ENCODE results near the gene IPO5.

Gene IPO5

DNA sequence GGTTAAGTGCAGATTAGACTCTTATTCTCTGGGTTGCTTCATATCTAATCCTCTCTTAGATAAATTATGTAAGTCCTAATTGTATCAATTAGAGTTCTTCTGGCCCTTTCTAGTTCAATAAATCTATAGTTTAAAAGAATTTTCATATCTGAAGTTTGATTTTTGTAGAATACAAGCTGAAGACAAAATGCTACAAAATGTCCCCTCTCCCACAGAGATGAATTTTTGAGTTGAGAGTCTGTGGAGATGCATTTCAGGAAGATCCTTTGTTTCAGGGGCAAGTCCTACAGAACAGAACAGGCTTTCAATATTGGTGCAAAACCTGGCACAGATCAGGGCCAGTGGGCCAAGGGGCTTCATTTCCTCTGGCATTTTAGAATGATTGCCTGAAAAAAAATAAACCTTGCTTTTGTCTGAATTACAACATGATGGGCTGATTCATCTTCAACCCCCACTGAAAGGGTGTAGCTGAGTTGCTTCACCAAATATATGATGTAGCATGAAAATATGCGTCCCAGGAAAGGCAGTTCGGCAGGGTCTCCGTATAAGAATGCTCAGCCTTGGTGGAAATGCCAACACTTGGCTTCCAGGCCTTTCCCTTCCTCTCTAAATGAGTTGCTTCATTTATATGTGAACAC lies 6.4 kb upstream of the IPO5 start:
- TF ChIP-seq YY1 (IDR thresholded peaks at IDR 0.05; ENCODE audit: low read depth) (no peak), FOXM1 (IDR thresholded peaks at IDR 0.05; ENCODE audit: borderline replicate concordance, low read depth) (no peak), ZBTB7A (IDR thresholded peaks at IDR 0.05; ENCODE audit: low read depth) (no peak), TEAD4 (IDR thresholded peaks at IDR 0.05) (no peak)
- TF ChIP-seq, protein P1, sequence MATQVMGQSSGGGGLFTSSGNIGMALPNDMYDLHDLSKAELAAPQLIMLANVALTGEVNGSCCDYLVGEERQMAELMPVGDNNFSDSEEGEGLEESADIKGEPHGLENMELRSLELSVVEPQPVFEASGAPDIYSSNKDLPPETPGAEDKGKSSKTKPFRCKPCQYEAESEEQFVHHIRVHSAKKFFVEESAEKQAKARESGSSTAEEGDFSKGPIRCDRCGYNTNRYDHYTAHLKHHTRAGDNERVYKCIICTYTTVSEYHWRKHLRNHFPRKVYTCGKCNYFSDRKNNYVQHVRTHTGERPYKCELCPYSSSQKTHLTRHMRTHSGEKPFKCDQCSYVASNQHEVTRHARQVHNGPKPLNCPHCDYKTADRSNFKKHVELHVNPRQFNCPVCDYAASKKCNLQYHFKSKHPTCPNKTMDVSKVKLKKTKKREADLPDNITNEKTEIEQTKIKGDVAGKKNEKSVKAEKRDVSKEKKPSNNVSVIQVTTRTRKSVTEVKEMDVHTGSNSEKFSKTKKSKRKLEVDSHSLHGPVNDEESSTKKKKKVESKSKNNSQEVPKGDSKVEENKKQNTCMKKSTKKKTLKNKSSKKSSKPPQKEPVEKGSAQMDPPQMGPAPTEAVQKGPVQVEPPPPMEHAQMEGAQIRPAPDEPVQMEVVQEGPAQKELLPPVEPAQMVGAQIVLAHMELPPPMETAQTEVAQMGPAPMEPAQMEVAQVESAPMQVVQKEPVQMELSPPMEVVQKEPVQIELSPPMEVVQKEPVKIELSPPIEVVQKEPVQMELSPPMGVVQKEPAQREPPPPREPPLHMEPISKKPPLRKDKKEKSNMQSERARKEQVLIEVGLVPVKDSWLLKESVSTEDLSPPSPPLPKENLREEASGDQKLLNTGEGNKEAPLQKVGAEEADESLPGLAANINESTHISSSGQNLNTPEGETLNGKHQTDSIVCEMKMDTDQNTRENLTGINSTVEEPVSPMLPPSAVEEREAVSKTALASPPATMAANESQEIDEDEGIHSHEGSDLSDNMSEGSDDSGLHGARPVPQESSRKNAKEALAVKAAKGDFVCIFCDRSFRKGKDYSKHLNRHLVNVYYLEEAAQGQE (IDR thresholded peaks at IDR 0.05; ENCODE audit: low read depth): no peak
- TF ChIP-seq, protein P2, sequence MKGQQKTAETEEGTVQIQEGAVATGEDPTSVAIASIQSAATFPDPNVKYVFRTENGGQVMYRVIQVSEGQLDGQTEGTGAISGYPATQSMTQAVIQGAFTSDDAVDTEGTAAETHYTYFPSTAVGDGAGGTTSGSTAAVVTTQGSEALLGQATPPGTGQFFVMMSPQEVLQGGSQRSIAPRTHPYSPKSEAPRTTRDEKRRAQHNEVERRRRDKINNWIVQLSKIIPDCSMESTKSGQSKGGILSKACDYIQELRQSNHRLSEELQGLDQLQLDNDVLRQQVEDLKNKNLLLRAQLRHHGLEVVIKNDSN (IDR thresholded peaks at IDR 0.05): no peak

GRCh38 chr13:97948041-97948440 lies 5.4 kb upstream of the IPO5 start:
- TF ChIP-seq TAF1 (IDR thresholded peaks at IDR 0.05; ENCODE audit: low read depth) (no peak), CREB1 (IDR thresholded peaks at IDR 0.05; ENCODE audit: low read depth) (no peak), YY1 (IDR thresholded peaks at IDR 0.05; ENCODE audit: low read depth) (no peak), TCF12 (IDR thresholded peaks at IDR 0.05; ENCODE audit: low read depth) (no peak), NFIC (IDR thresholded peaks at IDR 0.05) (no peak), EP300 (IDR thresholded peaks at IDR 0.05; ENCODE audit: borderline replicate concordance) (no peak), CEBPB (IDR thresholded peaks at IDR 0.05) (no peak), RAD21 (IDR thresholded peaks at IDR 0.05; ENCODE audit: low read depth) (no peak), ZBTB7A (IDR thresholded peaks at IDR 0.05; ENCODE audit: low read depth) (no peak), FOXM1 (IDR thresholded peaks at IDR 0.05; ENCODE audit: borderline replicate concordance, low read depth) (no peak), TEAD4 (IDR thresholded peaks at IDR 0.05) (no peak), EGR1 (IDR thresholded peaks at IDR 0.05) (no peak)
- TF ChIP-seq, protein P3, sequence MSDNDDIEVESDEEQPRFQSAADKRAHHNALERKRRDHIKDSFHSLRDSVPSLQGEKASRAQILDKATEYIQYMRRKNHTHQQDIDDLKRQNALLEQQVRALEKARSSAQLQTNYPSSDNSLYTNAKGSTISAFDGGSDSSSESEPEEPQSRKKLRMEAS (IDR thresholded peaks at IDR 0.05): no peak
- TF ChIP-seq, protein P1 (IDR thresholded peaks at IDR 0.05; ENCODE audit: low read depth): no peak
- TF ChIP-seq, protein P2 (IDR thresholded peaks at IDR 0.05): no peak

DNA sequence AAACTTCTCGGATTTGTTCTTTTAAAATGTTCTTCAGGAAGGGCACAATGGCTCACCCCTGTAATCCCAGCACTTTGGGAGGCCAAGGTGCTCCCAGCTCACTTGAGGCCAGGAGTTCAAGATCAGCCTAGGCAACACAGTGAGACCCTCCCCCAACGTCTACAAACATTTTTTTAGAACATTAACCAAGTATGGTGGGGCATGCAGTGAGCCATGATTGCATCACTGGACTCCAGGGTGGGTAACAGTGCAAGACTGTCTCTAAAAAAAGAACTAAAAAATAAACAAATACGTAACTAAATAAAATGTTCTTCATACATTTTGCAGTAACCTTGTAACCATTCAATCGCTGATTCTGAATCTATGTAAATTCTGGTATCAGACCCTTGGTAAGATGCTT lies 2.1 kb upstream of the IPO5 start:
- TF ChIP-seq RAD21 (IDR thresholded peaks at IDR 0.05; ENCODE audit: low read depth) (no peak), NFIC (IDR thresholded peaks at IDR 0.05) (no peak), EGR1 (IDR thresholded peaks at IDR 0.05) (no peak), TCF12 (IDR thresholded peaks at IDR 0.05; ENCODE audit: low read depth) (no peak), TEAD4 (IDR thresholded peaks at IDR 0.05) (no peak), ZBTB7A (IDR thresholded peaks at IDR 0.05; ENCODE audit: low read depth) (no peak), EP300 (IDR thresholded peaks at IDR 0.05; ENCODE audit: borderline replicate concordance) (no peak), TAF1 (IDR thresholded peaks at IDR 0.05; ENCODE audit: low read depth) (no peak), CEBPB (IDR thresholded peaks at IDR 0.05) (no peak), CREB1 (IDR thresholded peaks at IDR 0.05; ENCODE audit: low read depth) (no peak), FOXM1 (IDR thresholded peaks at IDR 0.05; ENCODE audit: borderline replicate concordance, low read depth) (no peak), YY1 (IDR thresholded peaks at IDR 0.05; ENCODE audit: low read depth) (no peak)
- TF ChIP-seq, protein P3 (IDR thresholded peaks at IDR 0.05): no peak
- TF ChIP-seq, protein P2 (IDR thresholded peaks at IDR 0.05): no peak
- TF ChIP-seq, protein P1 (IDR thresholded peaks at IDR 0.05; ENCODE audit: low read depth): no peak

DNA sequence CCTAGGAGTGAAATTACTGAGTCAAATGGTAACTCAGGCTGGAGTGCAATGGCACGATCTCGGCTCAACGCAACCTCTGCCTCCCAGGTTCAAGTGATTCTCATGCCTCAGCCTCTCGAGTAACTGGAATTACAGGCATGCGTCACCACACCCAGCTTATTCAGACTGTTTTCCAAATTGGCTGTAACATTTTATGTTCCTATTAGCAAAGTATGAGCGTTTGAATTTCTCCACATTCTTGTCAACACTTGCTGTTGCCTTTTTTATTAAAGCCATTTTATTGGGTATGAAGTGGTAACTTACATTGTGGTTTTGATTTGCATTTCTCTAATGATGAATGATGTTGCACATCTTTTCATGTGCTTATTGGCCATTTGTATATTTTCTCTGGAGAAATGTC lies 7.9 kb downstream of the IPO5 start:
- no peak for TF ChIP-seq NFIC (IDR thresholded peaks at IDR 0.05)
- no peak for TF ChIP-seq RAD21 (IDR thresholded peaks at IDR 0.05; ENCODE audit: low read depth)
- TF ChIP-seq CREB1 (IDR thresholded peaks at IDR 0.05; ENCODE audit: low read depth): no peak
- TF ChIP-seq EP300 (IDR thresholded peaks at IDR 0.05; ENCODE audit: borderline replicate concordance): no peak
- TF ChIP-seq, protein P3 (IDR thresholded peaks at IDR 0.05): no peak
- no peak for TF ChIP-seq ZBTB7A (IDR thresholded peaks at IDR 0.05; ENCODE audit: low read depth)
- TF ChIP-seq TAF1 (IDR thresholded peaks at IDR 0.05; ENCODE audit: low read depth): no peak
- no peak for TF ChIP-seq TEAD4 (IDR thresholded peaks at IDR 0.05)
- TF ChIP-seq, protein P2 (IDR thresholded peaks at IDR 0.05): no peak
- TF ChIP-seq YY1 (IDR thresholded peaks at IDR 0.05; ENCODE audit: low read depth): no peak
- TF ChIP-seq, protein P1 (IDR thresholded peaks at IDR 0.05; ENCODE audit: low read depth): no peak
- no peak for TF ChIP-seq TCF12 (IDR thresholded peaks at IDR 0.05; ENCODE audit: low read depth)
- TF ChIP-seq FOXM1 (IDR thresholded peaks at IDR 0.05; ENCODE audit: borderline replicate concordance, low read depth): no peak
- no peak for TF ChIP-seq CEBPB (IDR thresholded peaks at IDR 0.05)
- TF ChIP-seq EGR1 (IDR thresholded peaks at IDR 0.05): no peak

Data from Ishikawa (cell line).